OCI-LY3 (cell line): Measurements from ENCODE around the gene WFDC12.

ENCODE experiments used
- H2AFZ ChIP-seq: fragments of 200-600, 300-600 bp; shearing (Covaris generic); 2 replicates; pipeline ENCODE4 v1.6.0; 2014; ENCODE audit warnings: antibody characterized with exemption, low read depth, low read length
- H3K27ac ChIP-seq: fragments of 200-600, 300-600 bp; sonication (generic); 2 replicates; pipeline ENCODE4 v1.5.1; 2014; ENCODE audit warnings: mild to moderate bottlenecking, low read length, moderate library complexity, mixed read lengths
- H3K27me3 ChIP-seq: fragments of 200-600, 300-600 bp; sonication (generic); 2 replicates; pipeline ENCODE4 v1.6.1; 2014; ENCODE audit warnings: low read depth, low read length, mixed read lengths
- H3K36me3 ChIP-seq: fragments of 200-600, 300-600 bp; sonication (generic); replicated peaks from 2 replicates; pipeline ENCODE3; 2014; ENCODE audit warnings: low read depth, low read length, mixed read lengths
- H3K4me1 ChIP-seq: fragments of 300-600, 200-600 bp; sonication (generic); 2 replicates; pipeline ENCODE4 v1.6.1; 2014; ENCODE audit warnings: low read length, mixed read lengths
- H3K4me2 ChIP-seq: fragments of 200-600, 300-600 bp; sonication (generic); 2 replicates; pipeline ENCODE4 v1.6.1; 2014; ENCODE audit warnings: low read length, mixed read lengths
- H3K4me3 ChIP-seq: fragments of 300-600, 200-600 bp; sonication (generic); 2 replicates; pipeline ENCODE4 v1.5.1; 2014; ENCODE audit warnings: antibody characterized with exemption, mild to moderate bottlenecking, low read length, moderate library complexity
- H3K79me2 ChIP-seq: fragments of 300-600, 200-600 bp; shearing (Covaris generic); 2 replicates; pipeline ENCODE4 v1.6.1; 2014; ENCODE audit warnings: mild to moderate bottlenecking, low read length, mixed read lengths
- H3K9ac ChIP-seq: fragments of 300-600, 200-600 bp; shearing (Covaris generic); 2 replicates; pipeline ENCODE4 v1.6.0; 2014; ENCODE audit warnings: mild to moderate bottlenecking, low read length, moderate library complexity
- H3K9me3 ChIP-seq: fragments of 200-600, 300-600 bp; shearing (Covaris generic); 2 replicates; pipeline ENCODE4 v1.6.1; 2014; ENCODE audit warnings: low read length, mixed read lengths; ENCODE audit not compliant: insufficient read depth
- H4K20me1 ChIP-seq: fragments of 200-600, 300-600 bp; sonication (generic); 2 replicates; pipeline ENCODE4 v1.6.1; 2016; ENCODE audit warnings: low read length, mixed read lengths; ENCODE audit not compliant: insufficient read depth
- CTCF ChIP-seq: fragments of 200-600, 300-600 bp; sonication (generic); IDR thresholded peaks from 2 replicates; pipeline ENCODE4 v1.5.1; 2014; ENCODE audit warnings: antibody characterized with exemption, low read length, low read depth
- EZH2phosphoT487 ChIP-seq: fragments of 200-600 bp; shearing (Covaris generic); IDR thresholded peaks from 2 replicates; pipeline ENCODE4 v1.6.1; 2018; ENCODE audit warnings: antibody characterized with exemption, mixed run types, low read depth

Gene WFDC12

DNA sequence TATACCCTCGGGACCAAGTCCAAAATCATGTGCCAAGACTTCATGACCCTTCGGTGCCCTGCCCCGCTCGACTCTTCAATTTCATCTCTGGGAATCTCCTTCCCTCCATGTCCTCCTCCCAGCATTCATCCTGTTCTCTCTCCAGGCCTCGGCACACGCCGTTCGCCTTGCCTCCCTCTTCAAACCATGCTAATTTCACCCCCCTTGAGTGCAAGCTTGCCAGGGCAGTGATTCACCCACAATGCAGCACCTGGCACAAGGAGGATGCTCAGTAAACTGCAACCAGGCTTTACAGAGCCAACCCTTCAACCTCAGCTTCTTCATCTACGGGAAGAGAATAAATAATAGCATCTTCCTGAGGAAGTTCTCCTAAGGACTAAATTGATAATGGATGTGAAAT lies 27.5 kb downstream of the WFDC12 start:
- no peak overlapping the region for H3K4me3 ChIP-seq
- no peak overlapping the region for H2AFZ ChIP-seq
- no peak for TF ChIP-seq EZH2phosphoT487
- no peak for TF ChIP-seq CTCF

GRCh38 chr20:45095805-45096238 lies 28.4 kb downstream of the WFDC12 start:
- Histone ChIP-seq H3K27me3 (no peaks in the 10 kb centered on the region), H3K36me3 (peaks cover 52% of the 10 kb centered on the region), H4K20me1 (peaks cover 26% of the 10 kb centered on the region; the same call in 1 of the 2 replicates), H2AFZ (no peak overlapping the region), H3K79me2 (no peaks in the 10 kb centered on the region), H3K4me1 (no peaks in the 10 kb centered on the region), H3K4me2 (no peak overlapping the region), H3K27ac (no peak overlapping the region), H3K9ac (no peak overlapping the region), H3K9me3 (no peaks in the 10 kb centered on the region), H3K4me3 (no peak overlapping the region)
- TF ChIP-seq EZH2phosphoT487 (no peak), CTCF (peak; percentile 86)

More for the DNA sequence above, 27.5 kb downstream of the WFDC12 start:
- no peaks in the 10 kb centered on the region for H3K79me2 ChIP-seq
- no peaks in the 10 kb centered on the region for H3K4me1 ChIP-seq
- no peak overlapping the region for H3K4me2 ChIP-seq
- H3K27ac ChIP-seq: no peak overlapping the region
- no peaks in the 10 kb centered on the region for H3K27me3 ChIP-seq
- no peaks in the 10 kb centered on the region for H3K9me3 ChIP-seq
- no peak overlapping the region for H3K9ac ChIP-seq
- peaks cover 43% of the 10 kb centered on the region for H3K36me3 ChIP-seq
- H4K20me1 ChIP-seq: peaks cover 22% of the 10 kb centered on the region; the same call in 1 of the 2 replicates

DNA sequence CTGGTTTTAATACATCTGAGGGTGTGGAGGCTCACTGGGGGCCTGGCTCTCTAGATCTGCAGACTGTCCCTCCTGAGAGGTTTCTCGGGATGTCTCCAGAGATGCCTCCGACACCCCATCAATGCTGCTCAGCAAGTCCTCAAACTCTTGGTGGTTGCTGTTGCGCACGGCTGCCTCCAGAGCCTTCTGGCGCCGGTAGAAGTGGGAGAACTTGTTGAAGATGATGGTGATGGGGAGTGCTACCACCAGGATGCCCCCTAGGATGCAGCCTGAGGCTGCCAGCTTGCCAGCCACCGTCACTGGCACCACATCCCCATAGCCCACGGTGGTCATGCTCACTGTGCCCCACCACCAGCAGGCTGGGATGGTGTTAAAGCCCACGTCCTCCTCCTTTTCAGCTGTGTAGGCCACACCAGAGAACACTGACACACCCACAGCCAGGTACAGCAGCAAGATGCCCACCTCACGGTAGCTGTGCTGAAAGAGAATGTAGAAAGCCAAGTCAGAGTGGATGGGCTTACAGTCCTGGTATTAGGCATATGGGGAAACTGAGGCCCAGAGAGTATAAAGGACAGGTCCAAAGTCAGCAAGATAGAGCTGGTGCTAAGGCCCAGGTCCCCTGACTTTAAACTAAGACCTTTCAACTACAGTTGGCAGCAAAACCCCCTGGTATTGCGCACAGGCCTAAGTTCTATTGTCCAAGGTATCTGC lies 29.2 kb downstream of the WFDC12 start:
- Histone ChIP-seq H3K27me3 (no peaks in the 10 kb centered on the region), H4K20me1 (peaks cover 26% of the 10 kb centered on the region; the same call in 1 of the 2 replicates), H3K4me2 (no peak overlapping the region), H3K4me1 (no peaks in the 10 kb centered on the region), H3K9ac (no peak overlapping the region), H3K36me3 (peaks cover 60% of the 10 kb centered on the region), H3K9me3 (no peaks in the 10 kb centered on the region), H3K4me3 (no peak overlapping the region), H2AFZ (no peak overlapping the region), H3K79me2 (no peaks in the 10 kb centered on the region), H3K27ac (no peak overlapping the region)
- TF ChIP-seq CTCF (no peak), EZH2phosphoT487 (no peak)

DNA sequence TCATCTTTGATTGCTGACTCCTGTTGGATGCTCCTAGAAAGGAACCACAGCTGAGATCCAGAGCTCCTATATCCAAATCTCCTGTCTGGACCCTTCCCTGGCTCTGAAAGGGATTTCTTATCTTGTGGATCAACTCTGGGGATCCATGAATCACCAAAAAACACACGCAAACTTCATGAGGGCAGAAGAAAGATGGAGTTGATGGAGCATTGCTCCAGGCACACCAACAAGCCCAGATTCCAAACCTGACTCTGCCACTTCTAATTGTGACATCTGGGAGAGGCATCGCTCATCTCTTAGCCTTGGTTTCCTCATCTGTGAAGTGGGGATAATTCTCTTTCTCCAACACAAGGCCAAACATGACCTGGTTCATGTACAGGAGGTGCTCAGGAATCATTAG lies 30.1 kb downstream of the WFDC12 start:
- H3K9me3 ChIP-seq: no peaks in the 10 kb centered on the region
- H3K36me3 ChIP-seq: peaks cover 68% of the 10 kb centered on the region
- peaks cover 27% of the 10 kb centered on the region; the same call in 1 of the 2 replicates for H4K20me1 ChIP-seq
- no peaks in the 10 kb centered on the region for H3K79me2 ChIP-seq
- no peak overlapping the region for H3K4me2 ChIP-seq
- no peak overlapping the region for H3K9ac ChIP-seq
- H3K27me3 ChIP-seq: no peaks in the 10 kb centered on the region
- H3K27ac ChIP-seq: no peak overlapping the region
- no peak overlapping the region for H2AFZ ChIP-seq
- TF ChIP-seq CTCF (no peak), EZH2phosphoT487 (no peak)
- no peaks in the 10 kb centered on the region for H3K4me1 ChIP-seq
- H3K4me3 ChIP-seq: no peak overlapping the region
